GM19238 (cell line): ENCODE measurements around the gene OR51B2.
"Not testable (repeated sequence)": the region's sequence is repeated elsewhere in the genome, so short reads cannot be mapped to it uniquely, and the experiment has no call there.

Experiments used
- DNase-seq: peaks from one replicate; pipeline ENCODE4 v3.0.0; 2011; ENCODE audit warnings: low spot score; ENCODE audit not compliant: insufficient read length

Gene OR51B2

GRCh38 chr11:5313326-5314023 lies 10.6 kb downstream of the OR51B2 start:
- DNase-seq, result not testable (repeated sequence)

DNA sequence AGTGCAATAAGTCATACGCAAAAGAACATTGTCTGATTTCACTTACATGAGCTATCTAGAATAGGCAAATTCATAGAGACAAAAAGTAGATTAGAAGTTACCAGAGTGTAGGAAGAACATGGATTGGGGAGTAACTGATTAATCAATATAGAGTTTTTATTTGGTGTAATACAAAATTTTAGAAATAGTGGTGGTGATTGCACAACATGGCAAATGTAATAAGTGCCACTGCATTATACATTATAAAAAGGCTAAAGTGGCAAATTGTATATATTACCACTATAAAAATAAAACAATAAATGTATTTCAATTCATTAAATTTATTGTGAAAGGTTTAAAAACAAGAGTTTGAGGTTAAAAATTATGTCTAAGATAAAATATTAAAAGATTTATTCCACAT lies 13.7 kb downstream of the OR51B2 start:
- no peak for DNase-seq

GRCh38 chr11:5307256-5308019 lies 16.7 kb downstream of the OR51B2 start:
- DNase-seq, result no peak

GRCh38 chr11:5304046-5304445 lies 20.1 kb downstream of the OR51B2 start:
- DNase-seq, result no peak

- no peak for DNase-seq
Observed at GRCh38 chr11:5303626-5304025, 20.5 kb downstream of the OR51B2 start.

DNA sequence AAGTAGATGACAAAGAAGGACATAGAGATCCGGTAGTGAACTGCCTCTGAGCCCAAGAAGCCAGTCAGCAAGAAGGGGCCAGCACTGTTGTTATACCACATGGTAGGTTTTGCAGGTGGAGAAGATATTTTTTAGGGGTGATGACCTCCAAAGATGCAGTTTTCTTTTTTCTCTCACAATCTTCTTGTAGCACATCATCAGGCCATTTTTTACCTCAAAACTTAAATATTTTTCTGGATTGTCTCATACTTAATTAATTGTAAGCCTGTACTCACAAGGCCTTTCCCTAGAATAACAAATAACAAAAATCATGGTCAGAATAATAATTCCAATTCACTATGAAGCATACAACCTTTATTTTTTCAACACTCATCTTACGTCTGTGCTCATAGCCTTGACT lies 22.3 kb downstream of the OR51B2 start, which contains the start of gene OR51B4:
Gene OR51B4, minus strand, starts transcription at position 101 of the 400 bp plus-strand sequence. Its CDS starts 0 bp downstream, at position 101.
- no peak for DNase-seq

GRCh38 chr11:5300251-5300650 lies 23.8 kb downstream of the OR51B2 start:
- no peak for DNase-seq

- no peak for DNase-seq
Observed at GRCh38 chr11:5298451-5298850, 25.6 kb downstream of the OR51B2 start.

- DNase-seq, result no peak
Observed at GRCh38 chr11:5297721-5298323, 26.3 kb downstream of the OR51B2 start.

DNA sequence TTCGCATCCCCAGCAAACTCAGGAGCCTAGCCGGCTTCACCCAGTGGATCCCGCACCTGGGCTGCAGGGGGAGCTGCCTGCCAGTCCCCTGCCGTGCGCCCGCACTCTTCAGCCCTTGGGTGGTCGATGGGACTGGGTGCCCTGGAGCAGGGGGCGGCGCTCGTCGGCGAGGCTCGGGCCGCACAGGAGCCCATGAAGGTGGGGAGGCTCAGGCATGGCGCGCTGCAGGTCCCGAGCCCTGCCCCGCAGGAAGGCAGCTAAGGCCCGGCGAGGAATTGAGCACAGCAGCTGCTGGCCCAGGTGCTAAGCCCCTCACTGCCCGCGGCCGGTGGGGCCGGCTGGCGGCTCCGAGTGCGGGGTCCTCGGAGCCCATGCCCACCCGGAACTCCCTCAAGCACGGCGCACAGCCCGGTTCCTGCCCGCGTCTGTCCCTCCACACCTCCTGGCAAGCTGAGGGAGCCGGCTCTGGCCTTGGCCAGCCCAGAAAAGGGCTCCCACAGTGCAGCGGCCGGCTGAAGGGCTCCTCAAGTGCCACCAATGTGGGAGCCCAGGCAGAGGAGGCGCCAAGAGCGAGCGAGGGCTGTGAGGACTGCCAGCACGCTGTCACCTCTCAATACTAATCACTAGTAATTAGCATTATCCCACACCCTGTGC lies 29.6 kb downstream of the OR51B2 start:
- DNase-seq, result not testable (repeated sequence)

DNA sequence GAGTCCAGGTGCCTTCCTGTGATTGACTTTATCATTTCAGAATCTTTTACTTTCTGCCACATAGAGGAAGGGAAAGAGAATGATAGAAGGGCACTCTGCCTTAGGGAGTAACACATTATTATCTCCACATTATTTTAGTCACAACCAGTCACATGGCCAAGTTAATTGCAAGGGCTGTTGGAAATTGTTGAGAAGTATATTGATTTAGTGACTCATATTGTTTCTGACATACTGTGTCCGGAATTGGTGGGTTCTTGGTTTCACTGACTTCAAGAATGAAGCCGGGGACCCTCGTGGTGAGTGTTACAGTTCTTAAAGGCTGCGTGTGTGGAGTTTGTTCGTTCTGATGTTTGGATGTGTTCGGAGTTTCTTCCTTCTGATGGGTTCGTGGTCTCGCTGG lies 31.1 kb downstream of the OR51B2 start:
- DNase-seq, result no peak

GRCh38 chr11:5291207-5291838 lies 32.8 kb downstream of the OR51B2 start:
- peak; percentile 21 for DNase-seq

DNA sequence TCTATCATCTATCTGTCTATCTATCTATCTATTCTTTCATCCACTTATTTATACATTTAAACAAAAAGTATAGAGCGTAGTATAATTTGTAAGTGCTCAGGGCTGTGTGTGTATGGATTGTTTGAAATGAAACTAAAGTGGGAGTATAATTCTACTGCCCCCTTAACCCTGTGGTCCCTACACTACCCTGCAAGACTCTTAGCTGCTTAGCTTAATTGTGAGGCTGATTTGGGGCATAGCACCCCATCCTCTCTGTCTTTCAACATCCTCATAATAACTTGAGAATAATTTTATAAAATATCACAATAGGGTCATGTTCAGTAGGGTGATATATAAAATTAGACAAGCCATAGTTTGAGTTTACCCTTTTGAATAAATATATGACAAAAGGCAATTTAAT lies 34.0 kb downstream of the OR51B2 start:
- no peak for DNase-seq

DNA sequence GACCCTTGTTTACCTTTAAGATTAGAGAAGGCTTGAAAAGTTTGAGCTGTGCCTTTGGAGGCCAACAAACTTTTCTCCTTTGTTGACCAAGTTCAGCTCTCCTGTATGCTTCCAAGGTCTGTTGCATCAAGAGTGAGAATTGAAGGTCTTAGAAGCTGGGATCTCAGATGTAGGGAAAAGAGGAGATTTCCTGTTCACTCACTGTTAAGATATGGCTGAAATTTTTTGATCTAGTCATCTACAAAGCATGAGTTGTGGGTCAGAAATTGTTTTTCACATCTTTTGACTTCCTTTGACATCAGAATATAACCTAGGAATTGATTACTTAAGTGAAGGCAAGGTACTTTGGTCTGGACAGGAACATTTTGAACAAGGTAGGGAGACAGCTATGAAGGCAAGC lies 34.4 kb downstream of the OR51B2 start:
- DNase-seq, result no peak

- no peak for DNase-seq
Observed at GRCh38 chr11:5288906-5289550, 35.1 kb downstream of the OR51B2 start.

- no peak for DNase-seq
Observed at GRCh38 chr11:5288108-5288905, 35.8 kb downstream of the OR51B2 start.

- no peak for DNase-seq
Observed at GRCh38 chr11:5286901-5287300, 37.2 kb downstream of the OR51B2 start.

GRCh38 chr11:5286351-5286750 lies 37.7 kb downstream of the OR51B2 start:
- no peak for DNase-seq

GRCh38 chr11:5285703-5286340 lies 38.3 kb downstream of the OR51B2 start:
- no peak for DNase-seq

DNA sequence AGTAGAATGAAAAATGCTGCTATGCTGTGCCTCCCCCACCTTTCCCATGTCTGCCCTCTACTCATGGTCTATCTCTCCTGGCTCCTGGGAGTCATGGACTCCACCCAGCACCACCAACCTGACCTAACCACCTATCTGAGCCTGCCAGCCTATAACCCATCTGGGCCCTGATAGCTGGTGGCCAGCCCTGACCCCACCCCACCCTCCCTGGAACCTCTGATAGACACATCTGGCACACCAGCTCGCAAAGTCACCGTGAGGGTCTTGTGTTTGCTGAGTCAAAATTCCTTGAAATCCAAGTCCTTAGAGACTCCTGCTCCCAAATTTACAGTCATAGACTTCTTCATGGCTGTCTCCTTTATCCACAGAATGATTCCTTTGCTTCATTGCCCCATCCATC lies 39.5 kb downstream of the OR51B2 start:
- DNase-seq, result no peak
